GM19351 (cell line): ENCODE data around the gene MED19.
"Not testable (repeated sequence)": the region's sequence is repeated elsewhere in the genome, so short reads cannot be mapped to it uniquely, and the experiment has no call there.

Experiments
- ATAC-seq: cut with Tn5 transposase; IDR thresholded peaks from one replicate; pipeline ENCODE4 v1.9.1; 2021; ENCODE audit warnings: mild to moderate bottlenecking, moderate library complexity; ENCODE audit not compliant: unreplicated experiment

MED19 gene, protein sequence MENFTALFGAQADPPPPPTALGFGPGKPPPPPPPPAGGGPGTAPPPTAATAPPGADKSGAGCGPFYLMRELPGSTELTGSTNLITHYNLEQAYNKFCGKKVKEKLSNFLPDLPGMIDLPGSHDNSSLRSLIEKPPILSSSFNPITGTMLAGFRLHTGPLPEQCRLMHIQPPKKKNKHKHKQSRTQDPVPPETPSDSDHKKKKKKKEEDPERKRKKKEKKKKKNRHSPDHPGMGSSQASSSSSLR

DNA sequence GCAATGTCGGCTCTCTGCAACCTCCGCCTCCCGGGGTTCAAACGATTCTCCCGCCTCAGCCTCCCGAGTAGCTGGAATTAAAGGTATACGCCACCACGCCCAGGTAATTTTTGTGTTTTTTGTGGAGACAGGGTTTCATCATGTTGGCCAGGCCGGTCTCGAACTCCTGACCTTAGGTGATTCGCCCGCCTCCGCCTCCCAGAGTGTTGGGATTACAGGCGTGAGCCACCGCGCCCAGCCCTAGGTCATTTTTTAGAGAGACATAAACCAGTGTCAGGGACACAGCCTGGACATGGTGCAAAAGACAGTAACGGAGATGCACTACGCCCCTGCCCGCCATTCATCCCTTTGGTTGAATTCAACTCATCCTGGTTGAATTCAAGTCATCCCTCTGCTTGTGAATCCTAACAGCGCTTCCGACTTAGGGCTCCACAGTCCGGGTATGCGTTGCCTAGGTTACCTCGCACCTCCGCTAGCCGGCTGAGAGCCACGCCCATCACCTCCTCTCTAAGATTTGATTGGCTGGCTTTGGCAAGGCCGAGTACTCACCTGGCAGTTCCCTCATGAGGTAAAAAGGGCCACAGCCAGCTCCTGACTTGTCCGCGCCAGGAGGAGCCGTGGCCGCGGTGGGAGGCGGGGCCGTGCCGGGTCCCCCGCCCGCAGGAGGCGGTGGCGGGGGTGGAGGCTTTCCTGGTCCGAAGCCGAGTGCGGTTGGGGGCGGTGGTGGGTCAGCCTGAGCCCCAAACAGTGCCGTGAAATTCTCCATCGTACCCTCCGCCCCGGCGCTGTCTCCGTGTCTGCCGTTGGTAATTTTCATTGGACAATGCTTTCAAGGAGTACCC lies at the start of gene MED19:
Gene MED19 (minus strand): TSS at position 802 of the 842 bp plus-strand sequence. CDS start 36 bp downstream, at position 766.
- peak; percentile 45 for ATAC-seq

DNA sequence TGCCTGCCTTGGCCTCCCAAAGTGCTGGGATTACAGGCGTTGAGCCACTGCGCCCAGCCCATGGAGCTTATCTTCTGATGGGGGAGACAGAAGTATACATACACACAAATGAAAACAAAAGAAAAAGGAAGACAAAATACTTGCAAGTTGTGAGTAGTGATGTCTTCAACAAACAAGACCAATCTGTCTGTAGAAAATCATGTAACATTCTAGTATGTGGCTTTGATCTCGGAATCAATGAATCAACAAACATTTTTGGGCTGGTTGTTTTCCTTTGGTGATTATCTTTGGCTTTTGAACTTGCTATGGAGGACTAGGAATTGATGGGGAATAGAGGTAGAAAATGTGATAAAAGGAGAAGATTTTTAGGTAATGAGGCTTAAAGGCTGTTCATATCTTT lies 46.2 kb upstream of the MED19 start:
- no peak for ATAC-seq

DNA sequence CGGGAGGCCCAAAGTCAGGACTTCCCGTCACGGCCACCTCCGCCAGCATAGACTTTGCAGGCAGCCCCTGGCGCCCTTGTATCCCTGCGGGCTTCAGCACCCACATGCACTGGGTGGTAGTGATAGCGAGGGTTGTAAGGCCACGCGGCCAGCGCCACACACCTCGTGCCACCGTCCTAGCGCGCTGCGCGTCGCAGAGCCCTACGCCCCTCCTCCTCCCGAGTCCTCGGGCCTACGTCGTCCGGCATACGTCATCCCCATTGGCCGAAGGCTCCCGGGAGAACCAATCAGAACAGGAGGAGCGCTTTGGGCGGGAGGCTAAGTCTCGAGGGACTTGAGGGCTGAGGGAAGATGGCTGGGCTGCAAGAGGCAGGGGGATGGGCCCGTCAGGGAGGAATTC lies 40.9 kb upstream of the MED19 start:
- ATAC-seq: no peak

DNA sequence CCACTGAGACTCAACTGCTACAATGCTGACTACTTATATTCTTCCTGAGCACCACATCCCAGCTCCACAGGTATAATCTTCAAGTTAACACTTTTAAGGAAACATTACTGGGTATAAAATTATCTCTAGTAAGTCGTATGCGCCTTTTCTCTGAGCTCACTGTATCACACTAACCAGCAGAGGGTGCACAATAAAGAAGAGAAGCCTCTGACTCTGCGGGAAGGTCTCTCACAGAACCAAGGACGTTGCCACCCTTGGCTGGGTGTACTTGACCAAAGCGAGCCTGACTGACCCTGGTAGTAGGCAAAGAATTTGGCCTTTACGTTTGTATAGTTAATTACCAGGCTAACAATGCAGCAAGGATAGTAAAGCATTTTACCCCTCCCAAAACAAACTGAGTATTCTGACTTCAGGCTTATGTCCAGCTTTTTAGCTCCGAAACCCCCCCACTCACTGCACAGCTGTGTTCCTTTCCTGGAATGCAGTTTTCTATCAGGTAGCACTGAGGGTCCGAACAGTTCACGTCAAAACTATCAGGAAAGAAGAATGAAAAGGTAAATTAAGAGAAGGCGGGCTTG lies 39.8 kb upstream of the MED19 start, which contains the start of gene BTBD18:
Gene BTBD18 (minus strand): TSS at position 144 of the 578 bp plus-strand sequence. CDS start 631 bp downstream, outside the sequence.
- ATAC-seq: peak; percentile 61

DNA sequence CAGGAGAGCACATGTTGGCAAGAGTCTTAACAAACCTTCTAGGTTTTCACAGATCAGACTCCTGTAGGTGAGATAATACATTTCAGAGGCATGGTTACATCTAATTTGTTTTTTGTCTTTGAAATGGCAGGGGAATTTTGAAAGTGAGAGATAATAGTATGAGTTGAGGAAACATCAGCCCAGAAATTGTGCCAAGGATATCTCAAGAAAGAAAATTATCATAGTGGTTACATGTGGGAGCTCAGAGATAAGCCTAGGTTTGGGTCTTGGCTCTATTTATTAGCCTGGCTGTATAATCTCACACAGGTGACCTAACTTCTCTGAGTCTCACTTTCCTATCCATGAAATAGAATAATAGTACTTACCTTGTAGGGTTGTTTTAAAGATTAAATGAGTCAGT lies 39.2 kb upstream of the MED19 start:
- no peak for ATAC-seq

DNA sequence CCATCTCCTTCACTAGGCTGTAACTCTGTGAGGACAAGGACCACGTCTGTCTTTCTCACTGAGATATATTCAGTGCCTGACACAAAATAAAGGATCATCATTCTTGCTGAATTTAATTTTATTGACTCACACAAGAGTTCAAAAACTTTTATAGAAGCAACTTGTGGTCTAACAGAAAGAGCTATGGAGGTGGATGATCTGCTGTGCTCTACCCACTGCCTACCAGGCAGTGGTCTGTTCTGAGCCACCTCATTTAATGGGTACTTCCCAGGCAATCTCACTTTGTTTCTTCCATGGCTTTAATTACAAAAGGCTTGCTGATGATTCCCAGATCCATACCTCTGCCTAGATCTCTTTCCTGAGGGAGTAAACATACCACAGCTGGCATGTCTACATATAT lies 34.9 kb upstream of the MED19 start:
- ATAC-seq: no peak

DNA sequence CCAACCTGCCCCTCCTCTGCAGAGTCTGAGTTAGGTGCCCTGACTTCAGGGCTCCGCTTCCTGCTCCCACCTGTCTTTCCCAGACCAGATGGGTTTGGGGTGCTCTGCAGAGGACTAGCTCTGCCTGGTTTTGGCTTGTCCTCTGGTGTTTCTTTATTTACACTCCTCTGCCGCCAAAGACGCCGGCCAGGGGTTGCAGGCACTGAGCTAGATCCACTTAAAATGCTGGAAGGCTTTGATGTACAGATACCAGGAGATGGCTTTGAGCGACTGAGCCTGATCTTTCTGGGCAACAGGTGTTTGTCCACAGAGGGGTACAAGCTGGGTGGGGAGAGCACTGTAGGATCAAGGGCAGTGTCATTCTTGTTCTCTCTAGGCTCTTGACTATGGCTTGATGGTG lies 33.2 kb upstream of the MED19 start:
- no peak for ATAC-seq

DNA sequence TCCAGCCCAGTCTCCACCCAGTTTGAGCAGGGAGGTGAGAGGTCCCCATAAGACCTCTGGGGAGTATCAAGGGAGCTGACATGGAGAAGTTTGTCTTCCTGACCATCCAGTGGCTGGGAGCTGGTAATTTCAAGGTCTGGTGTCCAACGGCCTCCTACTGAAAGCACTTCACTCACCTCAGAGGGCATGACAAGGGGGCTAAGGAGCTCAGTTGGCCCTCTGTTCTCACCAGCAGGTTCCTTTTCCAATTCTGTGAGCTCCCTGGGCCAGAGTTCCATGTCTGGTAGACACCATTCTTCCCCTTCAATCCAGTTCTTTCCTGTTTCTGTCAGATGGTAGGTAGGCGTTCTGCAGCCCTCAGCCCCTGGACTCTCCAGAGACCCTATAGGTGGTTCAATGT lies 32.3 kb upstream of the MED19 start:
- no peak for ATAC-seq

DNA sequence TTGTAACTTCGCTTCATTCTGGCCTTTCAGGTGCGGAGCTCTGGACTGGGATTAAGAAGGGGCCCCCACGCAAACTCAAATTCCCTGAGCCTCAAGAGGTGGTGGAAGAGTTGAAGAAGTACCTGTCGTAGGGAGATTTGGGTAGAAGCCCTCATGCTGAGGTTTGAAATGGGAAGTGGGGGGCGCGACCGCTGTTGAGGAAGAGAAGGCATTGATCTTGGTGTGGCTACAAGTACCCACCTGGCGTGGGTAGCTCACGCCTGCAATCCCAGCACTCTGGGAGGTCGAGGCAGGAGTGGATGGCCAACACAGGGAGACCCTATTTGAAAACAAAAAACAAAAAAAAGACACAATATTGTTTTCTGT lies 30.1 kb upstream of the MED19 start:
- ATAC-seq: no peak

DNA sequence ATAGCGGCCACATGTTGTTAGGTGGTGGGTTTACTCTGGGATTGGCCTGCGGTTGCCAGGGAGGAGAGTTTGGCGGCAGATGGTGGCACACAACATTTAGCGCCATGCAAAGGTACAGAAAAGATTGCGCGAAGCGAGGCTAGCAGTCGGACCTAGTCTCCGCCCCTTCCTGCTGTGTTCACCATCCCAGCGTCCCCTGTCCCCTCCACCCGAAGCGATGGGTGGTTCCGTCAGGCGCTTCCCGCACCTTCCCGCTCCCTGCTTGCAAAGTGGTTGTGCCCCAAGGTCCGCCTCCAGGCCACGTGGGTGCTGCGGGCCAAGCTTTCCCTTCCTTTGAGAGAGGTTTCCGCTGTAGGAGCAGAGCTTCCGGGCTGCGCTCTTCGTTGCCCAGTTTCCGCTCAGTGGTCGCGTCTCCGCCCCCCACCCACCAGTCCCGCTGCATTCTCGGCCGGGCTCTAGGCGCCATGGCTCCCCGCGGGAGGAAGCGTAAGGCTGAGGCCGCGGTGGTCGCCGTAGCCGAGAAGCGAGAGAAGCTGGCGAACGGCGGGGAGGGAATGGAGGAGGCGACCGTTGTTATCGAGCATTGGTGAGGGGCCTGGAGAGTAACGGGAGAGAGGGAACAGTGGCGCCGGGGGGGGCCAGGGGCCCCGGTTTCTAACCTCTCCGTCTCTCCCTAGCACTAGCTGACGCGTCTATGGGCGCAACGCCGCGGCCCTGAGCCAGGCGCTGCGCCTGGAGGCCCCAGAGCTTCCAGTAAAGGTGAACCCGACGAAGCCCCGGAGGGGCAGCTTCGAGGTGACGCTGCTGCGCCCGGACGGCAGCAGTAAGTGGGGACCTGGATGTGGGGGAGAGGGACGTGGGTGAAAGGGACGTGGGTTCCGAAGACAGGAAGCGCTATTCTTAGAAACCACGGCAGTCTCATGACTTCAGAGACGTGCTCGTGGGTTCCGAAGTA lies 29.4 kb upstream of the MED19 start, which contains the start of gene SELENOH:
Gene SELENOH (plus strand): TSS at position 360 of the 955 bp plus-strand sequence. CDS start 105 bp downstream, at position 465.
- ATAC-seq: peak; percentile 87

DNA sequence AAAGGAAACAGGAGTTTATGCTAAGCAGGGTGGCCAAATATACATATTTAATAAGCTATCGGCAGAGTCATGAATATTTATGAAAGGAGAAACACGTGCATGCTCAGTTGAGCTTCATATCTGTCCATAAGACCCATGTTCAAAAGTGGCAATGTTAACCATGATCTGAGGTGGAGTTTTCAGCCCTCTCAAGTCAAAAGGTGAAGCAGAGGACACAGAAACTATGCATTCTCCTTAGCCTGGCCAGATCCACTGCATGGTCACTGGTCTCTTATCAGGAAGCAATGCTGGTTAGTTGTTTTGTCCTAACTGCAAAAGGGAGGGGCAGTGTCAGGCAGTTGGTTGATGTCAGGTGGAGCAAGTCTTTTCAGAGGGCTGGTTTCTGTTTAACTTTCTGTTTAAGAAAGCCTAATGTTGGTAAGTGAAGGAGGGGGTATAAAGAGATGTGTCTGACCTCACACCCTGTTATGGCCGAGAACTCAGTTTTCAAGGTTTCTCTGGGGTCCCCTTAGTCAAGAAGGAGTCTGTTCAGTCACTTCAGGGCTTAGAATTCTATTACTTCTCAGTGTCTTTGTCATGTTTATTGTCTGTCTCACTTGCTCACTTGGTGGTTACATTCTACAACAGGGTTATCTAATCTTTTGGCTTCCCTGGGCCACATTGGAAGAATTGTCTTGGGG lies 23.7 kb upstream of the MED19 start:
- no peak for ATAC-seq

DNA sequence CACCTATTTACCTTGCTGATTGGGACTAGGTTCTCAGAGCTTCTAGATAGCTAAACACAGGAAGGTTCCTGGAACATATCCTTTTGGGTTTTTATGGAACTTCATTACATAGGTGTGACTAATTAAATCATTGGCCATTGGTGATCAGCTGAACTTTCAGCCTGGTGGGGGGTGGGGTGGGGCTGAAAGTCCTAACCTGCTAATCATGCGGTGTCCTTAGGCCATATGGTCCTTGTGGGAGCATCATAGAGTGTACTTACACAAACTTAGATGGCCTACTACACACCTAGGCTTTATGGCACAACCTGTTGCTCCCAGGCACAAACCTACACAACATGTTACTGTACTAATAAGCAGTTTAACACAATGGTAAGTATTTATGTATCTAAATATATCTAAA lies 20.6 kb upstream of the MED19 start:
- no peak for ATAC-seq

DNA sequence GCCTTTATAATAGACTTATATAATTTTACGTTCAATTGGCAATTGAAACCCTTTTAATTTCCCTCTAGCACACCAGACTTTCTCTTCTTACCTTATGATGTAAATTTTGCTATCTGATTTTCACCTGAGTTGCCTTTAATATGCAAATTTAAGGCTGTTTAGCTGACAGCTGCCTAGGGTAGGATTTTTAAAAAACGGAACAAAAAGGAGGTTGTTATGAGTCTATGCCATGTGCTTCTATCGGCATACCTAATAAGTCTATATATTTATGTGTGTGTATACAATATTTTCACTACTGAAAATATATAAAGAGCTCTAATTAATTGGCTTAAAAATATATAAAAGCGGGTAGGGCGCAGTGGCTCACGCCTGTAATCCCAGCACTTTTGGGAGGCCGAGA lies 17.5 kb upstream of the MED19 start:
- no peak for ATAC-seq

DNA sequence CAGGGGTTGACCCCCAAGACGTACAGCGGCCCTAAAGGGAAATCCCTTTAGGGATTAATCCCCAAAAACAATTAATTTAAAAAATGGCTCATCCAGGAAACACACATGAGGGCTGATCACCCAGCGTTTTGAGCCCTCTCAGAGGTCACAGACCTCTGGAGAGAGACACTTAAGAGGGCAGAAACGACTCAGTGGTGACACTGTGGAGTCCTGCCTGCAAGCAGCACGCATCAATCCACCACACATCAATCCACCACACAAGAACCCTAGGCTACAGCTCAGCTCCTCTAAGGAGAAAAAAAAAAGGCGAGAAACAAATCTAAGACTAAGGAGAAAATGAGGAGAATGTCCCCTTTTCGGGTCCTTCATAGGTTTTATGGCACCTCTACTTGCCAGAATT lies 16.8 kb upstream of the MED19 start:
- ATAC-seq: no peak

DNA sequence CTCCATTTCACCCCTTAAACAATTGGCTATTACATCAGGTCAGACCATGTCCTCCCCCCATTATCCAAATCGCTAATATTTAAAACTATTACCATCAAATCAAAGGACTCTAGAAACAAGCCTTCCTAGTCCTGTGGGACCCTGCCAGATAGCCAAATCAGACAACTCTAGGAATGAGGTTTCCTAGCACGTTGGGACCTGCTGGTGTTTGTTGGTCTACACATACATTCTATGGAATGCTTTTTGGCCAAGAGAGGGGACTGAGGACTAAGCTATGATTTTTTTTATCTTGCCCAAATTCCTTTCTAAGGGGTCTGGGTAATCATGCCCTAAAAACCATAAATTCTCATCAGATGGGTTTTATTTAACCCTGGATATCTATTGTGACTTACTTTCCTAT lies 15.2 kb upstream of the MED19 start:
- no peak for ATAC-seq

DNA sequence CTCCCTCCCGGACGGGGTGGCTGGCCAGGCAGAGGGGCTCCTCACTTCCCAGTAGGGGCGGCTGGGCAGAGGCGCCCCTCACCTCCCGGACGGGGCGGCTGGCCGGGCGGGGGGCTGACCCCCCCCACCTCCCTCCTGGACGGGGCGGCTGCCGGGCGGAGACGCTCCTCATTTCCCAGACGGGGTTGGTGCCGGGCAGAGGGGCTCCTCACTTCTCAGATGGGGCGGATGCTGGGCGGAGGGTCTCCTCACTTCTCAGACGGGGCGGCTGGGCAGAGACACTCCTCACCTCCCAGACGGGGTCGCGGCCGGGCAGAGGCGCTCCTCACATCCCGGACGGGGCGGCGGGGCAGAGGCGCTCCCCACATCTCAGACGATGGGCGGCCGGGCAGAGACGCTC lies 4.7 kb upstream of the MED19 start:
- not testable (repeated sequence) for ATAC-seq

DNA sequence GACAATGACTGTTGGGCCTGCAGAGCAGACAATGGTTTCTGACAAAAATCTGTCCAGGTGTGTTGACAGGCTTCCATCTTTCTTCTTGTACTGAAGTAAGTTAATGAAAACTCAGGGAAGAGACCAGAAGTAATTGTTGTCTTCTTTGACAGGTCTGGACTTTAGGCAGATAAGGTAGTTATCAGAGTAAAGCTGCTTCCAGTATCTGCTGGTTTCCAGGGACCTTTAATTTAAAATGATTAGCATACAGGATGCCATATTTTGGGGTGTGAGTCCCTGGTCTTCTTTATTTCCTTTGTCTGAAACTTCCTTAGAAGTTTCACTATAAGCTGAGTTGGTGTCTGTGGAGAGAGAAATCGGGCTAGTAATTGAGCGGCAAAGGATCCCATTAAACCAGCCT lies 1.8 kb upstream of the MED19 start:
- no peak for ATAC-seq

DNA sequence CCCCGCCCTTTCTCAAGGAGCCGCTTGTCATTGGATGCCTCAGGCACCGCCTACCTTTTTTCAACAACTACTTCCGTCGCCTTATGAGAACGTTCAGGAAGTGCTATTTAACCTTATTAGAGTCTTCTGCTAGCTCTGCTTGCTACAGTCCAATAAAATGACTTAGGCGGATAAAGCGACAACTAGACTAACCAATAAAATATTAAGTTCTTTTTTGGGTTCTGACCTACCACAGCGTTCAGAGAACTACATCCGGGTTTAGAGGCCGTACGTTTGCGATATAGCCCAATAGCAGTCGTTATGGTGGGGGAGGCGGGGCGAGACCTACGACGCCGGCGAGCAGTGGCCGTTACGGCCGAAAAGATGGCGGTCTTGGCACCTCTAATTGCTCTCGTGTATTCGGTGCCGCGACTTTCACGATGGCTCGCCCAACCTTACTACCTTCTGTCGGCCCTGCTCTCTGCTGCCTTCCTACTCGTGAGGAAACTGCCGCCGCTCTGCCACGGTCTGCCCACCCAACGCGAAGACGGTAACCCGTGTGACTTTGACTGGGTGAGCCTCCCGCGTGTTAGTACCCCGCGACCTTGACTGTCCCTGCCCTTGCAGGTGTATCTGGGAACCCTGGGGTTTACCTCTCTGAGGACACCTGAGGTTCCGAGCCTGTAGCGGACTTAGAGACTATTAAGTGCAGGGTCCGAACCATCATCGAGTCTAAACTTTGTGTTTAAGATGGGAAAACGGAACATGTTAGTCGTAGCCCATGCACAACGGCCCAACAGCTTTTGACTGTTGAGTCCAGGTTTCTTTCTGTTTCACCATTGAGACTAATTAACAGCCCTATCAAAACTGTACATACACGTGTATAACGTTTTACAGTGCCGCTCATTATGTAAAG lies 488 bp upstream of the MED19 start, which contains the start of gene TMX2:
Gene TMX2 (plus strand): TSS at position 338 of the 895 bp plus-strand sequence. CDS start 26 bp downstream, at position 364.
- ATAC-seq: peak; percentile 91

DNA sequence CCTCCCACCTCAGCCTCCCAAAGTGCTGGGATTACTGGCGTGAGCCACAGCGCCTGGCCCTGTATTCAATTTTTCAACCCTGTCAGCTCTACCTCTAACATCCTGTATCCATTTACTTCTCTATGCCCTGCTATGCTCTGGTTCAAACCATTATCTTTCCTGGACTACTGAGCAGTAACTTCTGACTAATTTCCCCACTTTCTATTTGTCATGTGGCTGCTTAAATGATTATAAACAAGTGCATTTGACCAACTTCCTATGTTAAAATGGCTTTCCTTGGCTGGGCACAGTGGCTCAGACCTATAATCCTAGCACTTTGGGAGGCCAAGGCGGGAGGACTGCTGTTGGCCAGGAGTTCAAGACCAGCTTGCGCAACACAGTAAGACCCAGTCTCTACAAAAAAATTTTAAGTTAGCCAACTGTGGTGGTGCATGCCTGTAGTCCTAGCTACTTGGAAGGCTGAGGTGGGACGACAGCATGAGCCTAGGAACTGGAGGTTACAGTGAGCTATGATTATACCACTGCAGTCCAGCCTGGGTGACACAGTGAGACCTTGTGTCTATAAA lies 2.1 kb downstream of the MED19 start:
- ATAC-seq: no peak
